ENCODE results near the gene ZMYM3. TPM values are rescaled to one million over a fixed set of nuclear protein-coding genes. Genes with fewer than 3 reads are reported as not detected.

The ZMYM3 gene
- total RNA-seq, 4 donors from 2014 or later, result 9.9 to 19.0 (median 16.8) TPM

DNA sequence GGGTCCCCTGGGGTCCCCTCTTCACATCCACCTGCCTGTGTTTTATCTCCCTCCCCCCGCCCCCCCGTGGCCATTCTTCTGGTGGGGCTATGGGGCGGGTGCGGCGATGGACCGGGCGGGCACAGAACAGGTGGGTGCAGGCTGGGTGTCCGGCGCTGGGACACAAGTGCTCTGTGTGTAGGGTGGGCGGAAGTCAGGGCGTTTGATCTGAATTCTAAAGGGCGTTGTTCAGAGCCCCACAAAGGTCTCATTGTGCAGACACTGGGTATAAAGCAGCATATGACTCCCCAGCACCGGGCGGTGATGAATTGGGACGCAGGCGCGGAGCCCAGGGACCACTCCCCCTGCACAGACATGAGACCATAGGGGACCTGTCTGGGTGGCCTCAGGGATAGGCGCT lies 31.0 kb downstream of the ZMYM3 start, which contains the start of gene GJB1:
GJB1 (plus strand) TSS at position 296 of the 400 bp plus-strand sequence. CDS start 484 bp downstream, outside the sequence.
- 86% methylated on average over 18 of the region's 18 CpGs for WGBS
- intact Hi-C loops (cut with DNase I), result no loop called here
- DNase-seq (ENCODE audit: extremely low spot score), result no peak
- no peaks in the 10 kb centered on the region for H3K36me3 ChIP-seq
- H3K27ac ChIP-seq (replicated peaks in 1 of 4), result no peak within 1 kb of the TSS
- no peaks in the 10 kb centered on the region for H3K27me3 ChIP-seq
- H3K9me3 ChIP-seq, result no peaks in the 10 kb centered on the region
- H3K4me3 ChIP-seq, result no peak within 1 kb of the TSS
- no peak for TF ChIP-seq POLR2A (IDR thresholded peaks at IDR 0.05; ENCODE audit: low read depth)
- TF ChIP-seq EP300 (IDR thresholded peaks at IDR 0.05), result no peak
- no peak for TF ChIP-seq POLR2AphosphoS5 (IDR thresholded peaks at IDR 0.05)
- no peak for TF ChIP-seq CTCF (IDR thresholded peaks at IDR 0.05)
- no peaks in the 10 kb centered on the region for H3K4me1 ChIP-seq

- no peak for DNase-seq (ENCODE audit: extremely low spot score)
- intact Hi-C loops (cut with DNase I), result no loop called here
- Histone ChIP-seq H3K27ac (replicated peaks in 1 of 4) (no peak overlapping the region), H3K9me3 (no peaks in the 10 kb centered on the region), H3K4me3 (no peak overlapping the region), H3K27me3 (no peaks in the 10 kb centered on the region), H3K36me3 (no peaks in the 10 kb centered on the region), H3K4me1 (no peaks in the 10 kb centered on the region)
- TF ChIP-seq EP300 (IDR thresholded peaks at IDR 0.05), result no peak
- 90% methylated on average over 1 of the region's 1 CpG for WGBS
These were observed 32.8 kb downstream of the ZMYM3 start for GRCh38 chrX:71221145-71221544.

- TF ChIP-seq EP300 (IDR thresholded peaks at IDR 0.05) (no peak), POLR2AphosphoS5 (IDR thresholded peaks at IDR 0.05) (no peak), CTCF (IDR thresholded peaks at IDR 0.05) (no peak), POLR2A (IDR thresholded peaks at IDR 0.05; ENCODE audit: low read depth) (no peak)
- 90% methylated on average over 6 of the region's 6 CpGs for WGBS
These were observed 36.6 kb downstream of the ZMYM3 start for GRCh38 chrX:71217298-71217697.

GRCh38 chrX:71216485-71216884 lies 37.5 kb downstream of the ZMYM3 start:
- WGBS, result 49% methylated on average over 6 of the region's 6 CpGs
- Histone ChIP-seq H3K27me3 (no peaks in the 10 kb centered on the region), H3K4me3 (no peak overlapping the region), H3K27ac (replicated peaks in 1 of 4) (no peak overlapping the region), H3K9me3 (no peaks in the 10 kb centered on the region), H3K4me1 (no peaks in the 10 kb centered on the region), H3K36me3 (no peaks in the 10 kb centered on the region)
- intact Hi-C loops (cut with DNase I), result no loop called here
- TF ChIP-seq CTCF (IDR thresholded peaks at IDR 0.05) (no peak), POLR2AphosphoS5 (IDR thresholded peaks at IDR 0.05) (no peak), POLR2A (IDR thresholded peaks at IDR 0.05; ENCODE audit: low read depth) (no peak), EP300 (IDR thresholded peaks at IDR 0.05) (no peak)
- DNase-seq (ENCODE audit: extremely low spot score), result no peak

More at GRCh38 chrX:71217298-71217697, 36.6 kb downstream of the ZMYM3 start:
- Histone ChIP-seq H3K4me3 (no peak overlapping the region), H3K36me3 (no peaks in the 10 kb centered on the region), H3K27ac (replicated peaks in 1 of 4) (no peak overlapping the region), H3K4me1 (no peaks in the 10 kb centered on the region), H3K27me3 (no peaks in the 10 kb centered on the region), H3K9me3 (no peaks in the 10 kb centered on the region)
- DNase-seq (ENCODE audit: extremely low spot score), result no peak
- intact Hi-C loops (cut with DNase I), result no loop called here

GRCh38 chrX:71215338-71215912 lies 38.5 kb downstream of the ZMYM3 start:
- Histone ChIP-seq H3K36me3 (no peaks in the 10 kb centered on the region), H3K27ac (replicated peaks in 1 of 4) (no peak overlapping the region), H3K27me3 (no peaks in the 10 kb centered on the region), H3K4me1 (no peaks in the 10 kb centered on the region), H3K9me3 (no peaks in the 10 kb centered on the region), H3K4me3 (no peak overlapping the region)
- TF ChIP-seq EP300 (IDR thresholded peaks at IDR 0.05) (no peak), CTCF (IDR thresholded peaks at IDR 0.05) (no peak), POLR2AphosphoS5 (IDR thresholded peaks at IDR 0.05) (no peak), POLR2A (IDR thresholded peaks at IDR 0.05; ENCODE audit: low read depth) (no peak)
- no peak for DNase-seq (ENCODE audit: extremely low spot score)
- intact Hi-C loops (cut with DNase I), result no loop called here
- WGBS, result 86% methylated on average over 10 of the region's 10 CpGs
